ENCODE data around the gene FNBP1L.

DNA sequence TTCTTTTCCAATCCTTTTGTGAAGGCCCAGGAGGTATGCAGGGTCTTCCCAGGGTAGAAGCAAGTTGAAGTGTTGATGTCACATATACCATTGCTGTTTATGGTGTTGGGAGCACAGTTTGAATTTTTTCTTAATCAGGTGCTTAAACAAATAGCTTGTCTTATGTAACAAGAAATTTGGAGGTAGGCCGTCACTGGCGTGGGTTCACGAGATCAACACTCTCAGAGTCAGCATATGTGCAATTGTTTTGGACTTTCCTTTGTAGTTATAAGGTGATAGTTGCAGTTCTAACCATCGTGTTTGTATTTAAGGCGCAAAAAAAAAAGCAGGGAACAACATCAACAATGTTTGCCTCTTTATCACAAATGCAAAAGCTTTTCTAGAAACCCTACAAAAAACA, 13.3 kb downstream of the FNBP1L start:
- TF ChIP-seq, protein P1, sequence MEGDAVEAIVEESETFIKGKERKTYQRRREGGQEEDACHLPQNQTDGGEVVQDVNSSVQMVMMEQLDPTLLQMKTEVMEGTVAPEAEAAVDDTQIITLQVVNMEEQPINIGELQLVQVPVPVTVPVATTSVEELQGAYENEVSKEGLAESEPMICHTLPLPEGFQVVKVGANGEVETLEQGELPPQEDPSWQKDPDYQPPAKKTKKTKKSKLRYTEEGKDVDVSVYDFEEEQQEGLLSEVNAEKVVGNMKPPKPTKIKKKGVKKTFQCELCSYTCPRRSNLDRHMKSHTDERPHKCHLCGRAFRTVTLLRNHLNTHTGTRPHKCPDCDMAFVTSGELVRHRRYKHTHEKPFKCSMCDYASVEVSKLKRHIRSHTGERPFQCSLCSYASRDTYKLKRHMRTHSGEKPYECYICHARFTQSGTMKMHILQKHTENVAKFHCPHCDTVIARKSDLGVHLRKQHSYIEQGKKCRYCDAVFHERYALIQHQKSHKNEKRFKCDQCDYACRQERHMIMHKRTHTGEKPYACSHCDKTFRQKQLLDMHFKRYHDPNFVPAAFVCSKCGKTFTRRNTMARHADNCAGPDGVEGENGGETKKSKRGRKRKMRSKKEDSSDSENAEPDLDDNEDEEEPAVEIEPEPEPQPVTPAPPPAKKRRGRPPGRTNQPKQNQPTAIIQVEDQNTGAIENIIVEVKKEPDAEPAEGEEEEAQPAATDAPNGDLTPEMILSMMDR (conservative IDR thresholded peaks at IDR 0.05; ENCODE audit: low read length), result no peak
- no peak for TF ChIP-seq EZH2phosphoT487 (IDR thresholded peaks at IDR 0.05; ENCODE audit: borderline replicate concordance, low read depth, low read length)

All from OCI-LY7 (cell line).